ENCODE measurements around the gene SH3BP4.

DNA sequence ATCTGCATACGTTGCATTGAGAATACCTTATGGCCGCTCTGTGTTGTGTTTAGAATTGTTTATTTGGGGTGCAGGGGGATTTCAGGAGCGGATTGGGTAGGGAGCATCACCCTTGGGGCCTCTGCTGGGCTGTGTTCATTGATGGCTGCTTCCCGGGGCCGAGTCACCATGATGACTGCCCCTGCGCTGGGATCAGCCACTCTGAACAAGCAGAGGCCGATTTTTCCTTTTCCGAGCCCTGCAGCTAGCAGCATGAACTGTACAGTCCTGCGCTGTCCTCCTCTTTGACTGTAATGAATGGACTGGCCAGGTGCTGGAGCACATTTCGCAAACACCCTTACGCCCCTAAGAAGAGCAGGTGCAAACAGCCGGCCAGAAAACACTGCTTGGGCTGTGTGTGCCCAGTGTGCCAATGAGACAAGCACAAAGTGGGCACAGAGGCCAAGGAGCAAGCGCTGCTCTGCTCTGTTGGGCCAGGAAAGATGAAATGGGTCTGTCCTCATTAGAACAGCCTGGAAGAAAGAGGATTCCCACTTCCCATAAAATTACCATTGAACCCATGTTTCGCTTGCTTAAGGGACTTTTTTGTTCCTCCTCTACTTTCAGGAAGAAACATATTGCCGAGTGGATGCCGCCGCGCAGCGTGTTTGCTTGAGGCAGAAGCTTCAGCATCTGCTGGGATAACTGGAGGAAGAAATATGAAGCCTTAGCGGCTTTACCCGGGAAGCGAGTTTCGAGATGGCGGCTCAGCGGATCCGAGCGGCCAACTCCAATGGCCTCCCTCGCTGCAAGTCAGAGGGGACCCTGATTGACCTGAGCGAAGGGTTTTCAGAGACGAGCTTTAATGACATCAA is 82.7 kb downstream of the SH3BP4 start:
- TF ChIP-seq, protein P1, sequence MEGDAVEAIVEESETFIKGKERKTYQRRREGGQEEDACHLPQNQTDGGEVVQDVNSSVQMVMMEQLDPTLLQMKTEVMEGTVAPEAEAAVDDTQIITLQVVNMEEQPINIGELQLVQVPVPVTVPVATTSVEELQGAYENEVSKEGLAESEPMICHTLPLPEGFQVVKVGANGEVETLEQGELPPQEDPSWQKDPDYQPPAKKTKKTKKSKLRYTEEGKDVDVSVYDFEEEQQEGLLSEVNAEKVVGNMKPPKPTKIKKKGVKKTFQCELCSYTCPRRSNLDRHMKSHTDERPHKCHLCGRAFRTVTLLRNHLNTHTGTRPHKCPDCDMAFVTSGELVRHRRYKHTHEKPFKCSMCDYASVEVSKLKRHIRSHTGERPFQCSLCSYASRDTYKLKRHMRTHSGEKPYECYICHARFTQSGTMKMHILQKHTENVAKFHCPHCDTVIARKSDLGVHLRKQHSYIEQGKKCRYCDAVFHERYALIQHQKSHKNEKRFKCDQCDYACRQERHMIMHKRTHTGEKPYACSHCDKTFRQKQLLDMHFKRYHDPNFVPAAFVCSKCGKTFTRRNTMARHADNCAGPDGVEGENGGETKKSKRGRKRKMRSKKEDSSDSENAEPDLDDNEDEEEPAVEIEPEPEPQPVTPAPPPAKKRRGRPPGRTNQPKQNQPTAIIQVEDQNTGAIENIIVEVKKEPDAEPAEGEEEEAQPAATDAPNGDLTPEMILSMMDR (IDR thresholded peaks at IDR 0.05; ENCODE audit: low read depth, low read length, poor library complexity, severe bottlenecking) = no peak
- no peak for TF ChIP-seq EZH2phosphoT487 (IDR thresholded peaks at IDR 0.05; ENCODE audit: borderline replicate concordance, low read length)
